T follicular helper cell (primary cell): ENCODE data around the gene PTPRG.

ENCODE experiments used
- DNase-seq: peaks from one replicate; pipeline ENCODE4 v3.0.0-alpha.2; 2020; ENCODE audit warnings: low read depth

Gene PTPRG

DNA sequence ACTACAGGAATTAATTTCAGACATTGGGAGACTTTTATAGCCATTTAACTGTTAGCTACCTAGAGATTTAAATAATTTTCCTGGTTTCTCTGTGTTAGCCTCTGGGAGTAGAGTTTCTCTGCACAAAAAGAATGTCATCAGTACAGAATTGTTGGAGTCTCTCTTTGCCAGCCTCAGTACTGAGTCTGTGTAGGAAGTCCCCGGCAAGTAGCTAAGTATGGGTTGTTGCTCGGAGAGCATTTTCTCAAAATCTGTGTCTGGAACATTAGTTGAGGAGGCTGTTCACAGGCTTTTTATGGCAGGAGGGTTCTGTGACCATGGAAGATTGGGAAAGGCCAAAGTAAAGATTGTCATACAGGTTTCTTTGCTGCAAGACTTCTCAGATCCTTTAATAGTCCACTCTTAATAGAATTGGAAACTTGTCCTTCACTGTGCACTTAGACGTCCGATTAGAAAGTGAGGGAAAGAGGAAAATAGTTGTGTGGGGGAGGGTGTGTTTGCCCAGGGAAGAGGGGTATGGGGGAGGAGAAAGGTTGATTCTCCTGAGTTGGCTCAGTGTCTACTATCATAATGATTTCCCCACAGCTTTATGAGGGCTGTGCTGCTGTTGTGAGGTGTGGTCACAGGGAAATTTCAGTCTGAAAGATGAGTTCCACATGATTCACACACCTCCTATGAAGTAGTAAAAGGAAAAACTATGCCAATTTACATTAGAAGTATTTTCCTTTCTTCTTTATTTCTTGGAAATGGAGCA, 207.1 kb downstream of the PTPRG start:
- no peak for DNase-seq

DNA sequence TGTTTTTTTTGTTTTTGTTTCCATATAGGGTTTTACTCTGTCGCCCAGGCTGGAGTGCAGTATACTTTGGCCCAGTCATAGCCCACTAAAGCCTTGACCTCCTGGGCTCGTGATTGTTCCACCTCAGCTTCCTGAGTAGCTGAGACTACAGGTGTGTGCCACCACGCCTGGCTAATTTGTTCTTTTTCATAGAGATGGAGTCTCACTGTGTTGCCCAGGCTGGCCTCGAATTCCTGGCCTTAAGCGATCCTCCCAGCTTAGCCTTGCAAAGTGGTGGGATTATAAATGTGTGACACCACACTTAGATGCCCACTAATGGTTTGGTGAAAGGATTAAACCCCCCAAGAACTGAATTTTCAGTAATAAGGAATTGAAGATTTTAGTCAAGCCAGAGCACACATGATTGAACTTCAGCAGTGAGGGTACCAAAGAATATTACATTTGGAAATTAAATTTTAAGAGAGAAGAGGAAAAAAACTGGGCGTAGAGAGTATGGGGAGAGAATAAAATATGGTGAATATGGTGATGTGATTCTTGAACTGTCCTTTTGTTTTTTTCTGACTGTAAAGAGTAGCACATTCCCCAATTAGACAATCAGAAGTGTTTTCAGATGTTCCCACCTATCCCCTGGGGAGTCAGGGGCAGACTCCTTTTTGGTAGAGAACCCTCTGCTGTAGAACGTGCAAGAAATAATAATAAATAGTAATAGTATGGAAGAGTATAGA, 208.1 kb downstream of the PTPRG start:
- no peak for DNase-seq

GRCh38 chr3:61771976-61772375, 210.6 kb downstream of the PTPRG start:
- no peak for DNase-seq

DNA sequence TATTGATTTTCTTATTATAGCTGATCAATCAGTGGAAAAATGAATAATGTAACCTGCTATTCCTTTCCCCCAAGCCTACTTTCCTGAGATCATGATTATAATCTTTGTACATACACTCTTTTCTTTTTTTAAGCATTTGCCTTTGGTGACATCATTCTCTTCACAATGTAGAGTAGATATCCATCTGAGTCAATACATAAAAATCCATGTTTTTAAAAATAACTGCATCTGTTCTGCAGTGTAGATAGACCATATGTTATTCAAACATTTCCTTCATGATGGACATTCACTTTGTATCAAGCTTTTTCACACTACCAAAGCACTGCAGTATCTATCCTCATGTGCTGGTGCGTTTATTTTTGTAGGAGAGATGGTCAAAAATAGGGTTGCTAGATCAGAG, 211.1 kb downstream of the PTPRG start:
- DNase-seq = no peak

DNA sequence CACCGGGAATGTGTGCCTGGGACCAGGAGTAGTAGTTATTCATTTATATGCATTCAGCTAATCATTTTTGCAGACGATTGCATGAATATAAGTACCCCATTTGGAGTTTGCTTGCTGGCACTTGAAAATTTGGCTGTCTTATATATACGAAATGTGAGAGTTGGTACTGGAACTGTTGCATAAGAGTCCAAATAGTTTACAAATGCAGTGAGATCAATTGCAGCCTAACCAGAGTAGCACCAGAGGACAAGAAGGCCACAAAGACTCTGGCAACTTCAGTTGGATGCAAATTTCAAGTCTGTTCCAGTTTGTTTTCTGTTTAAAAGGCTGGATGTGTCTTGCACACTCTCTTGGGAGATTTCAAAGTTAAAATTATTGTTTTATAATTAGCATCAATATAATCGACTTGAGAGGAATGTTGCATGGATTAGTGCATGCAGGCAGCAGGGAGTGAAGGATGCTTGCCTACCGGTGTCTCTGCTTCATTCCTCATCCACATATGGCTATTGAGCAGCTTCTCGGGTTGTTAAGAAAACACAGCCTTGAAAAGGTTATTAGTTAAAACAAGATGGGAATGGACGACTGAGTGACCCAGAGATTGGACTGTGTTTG, 213.0 kb downstream of the PTPRG start:
- DNase-seq = no peak

DNA sequence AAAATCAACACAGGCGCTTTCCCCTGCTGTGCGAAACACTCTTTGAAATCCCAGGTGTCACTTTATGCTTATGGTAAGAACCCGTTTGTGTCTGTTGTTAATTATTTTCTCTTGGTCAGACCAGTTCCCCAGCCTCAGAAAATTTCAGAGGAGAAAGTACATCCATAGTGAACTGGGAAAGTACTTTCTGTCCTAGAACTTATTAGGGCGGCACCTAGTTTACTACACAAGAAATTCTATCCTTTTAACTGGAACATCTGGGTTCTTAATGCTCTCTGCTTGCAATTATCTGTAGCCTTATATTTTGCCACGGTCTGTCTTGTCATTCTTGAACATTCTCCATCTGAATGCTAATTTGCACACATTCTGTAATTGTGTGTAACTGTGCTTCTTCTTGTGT, 215.0 kb downstream of the PTPRG start:
- no peak for DNase-seq

DNA sequence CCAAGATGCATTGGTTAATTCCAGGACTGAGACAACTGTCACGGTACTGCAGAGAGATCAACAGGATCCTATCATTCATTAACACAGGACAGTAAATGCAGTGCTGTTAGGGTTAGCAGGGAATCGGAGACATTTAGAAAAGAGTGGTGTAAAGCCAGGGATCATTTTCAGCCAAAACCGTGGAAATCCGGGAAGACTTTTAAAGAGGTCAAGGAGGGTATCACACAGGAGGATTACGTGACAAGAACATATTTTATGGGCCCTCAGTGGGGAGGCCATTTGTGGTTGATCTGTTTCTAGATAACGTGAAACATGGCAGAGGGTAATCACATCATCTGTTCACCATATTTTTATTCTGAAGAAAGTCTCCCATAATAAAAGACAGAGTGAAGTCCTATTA, 216.1 kb downstream of the PTPRG start:
- DNase-seq = no peak

DNA sequence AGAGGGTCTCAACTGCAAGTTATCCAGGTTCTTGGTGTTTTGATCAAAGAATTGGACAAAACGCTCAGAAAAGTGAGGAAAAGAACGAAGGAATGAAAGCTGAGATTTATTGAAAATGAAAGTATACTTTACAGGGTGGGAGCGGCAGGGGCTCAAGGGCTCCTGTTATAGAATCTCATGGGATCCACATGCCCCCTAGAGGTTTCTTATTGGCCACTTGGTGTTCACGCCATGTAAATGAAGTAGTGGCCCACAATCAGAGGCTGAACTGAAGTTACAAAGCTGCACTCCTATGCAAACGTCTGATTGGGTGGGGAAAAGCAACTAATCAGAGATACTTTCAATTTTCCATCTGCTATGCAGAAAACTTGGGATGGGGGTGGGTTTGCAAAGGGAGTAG, 216.7 kb downstream of the PTPRG start:
- no peak for DNase-seq

- DNase-seq = no peak
Observed at GRCh38 chr3:61780016-61780415, 218.6 kb downstream of the PTPRG start.

- no peak for DNase-seq
Observed at GRCh38 chr3:61780455-61781228, 219.3 kb downstream of the PTPRG start.

GRCh38 chr3:61783993-61784718, 222.8 kb downstream of the PTPRG start:
- no peak for DNase-seq

- no peak for DNase-seq
Observed at GRCh38 chr3:61788623-61789507, 227.5 kb downstream of the PTPRG start.

DNA sequence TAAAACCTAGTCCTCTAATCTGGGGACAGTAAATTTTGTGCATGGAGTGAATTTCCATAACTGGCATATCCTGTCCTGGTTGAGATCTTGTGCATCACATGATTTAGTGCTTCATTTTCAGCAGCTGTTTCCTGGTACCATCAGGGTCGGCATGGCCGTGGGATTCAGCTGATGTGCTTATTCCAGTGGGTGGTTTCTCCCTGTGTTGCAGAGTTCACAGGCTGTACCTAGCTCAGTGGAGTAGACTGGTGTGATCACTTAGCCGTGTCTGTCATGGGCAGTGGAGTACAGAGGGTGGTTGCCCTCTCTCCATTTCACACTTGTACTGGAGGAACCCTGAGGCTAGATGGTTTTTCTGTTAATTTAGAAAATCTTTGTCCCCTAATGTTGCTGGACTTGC, 228.5 kb downstream of the PTPRG start:
- no peak for DNase-seq

DNA sequence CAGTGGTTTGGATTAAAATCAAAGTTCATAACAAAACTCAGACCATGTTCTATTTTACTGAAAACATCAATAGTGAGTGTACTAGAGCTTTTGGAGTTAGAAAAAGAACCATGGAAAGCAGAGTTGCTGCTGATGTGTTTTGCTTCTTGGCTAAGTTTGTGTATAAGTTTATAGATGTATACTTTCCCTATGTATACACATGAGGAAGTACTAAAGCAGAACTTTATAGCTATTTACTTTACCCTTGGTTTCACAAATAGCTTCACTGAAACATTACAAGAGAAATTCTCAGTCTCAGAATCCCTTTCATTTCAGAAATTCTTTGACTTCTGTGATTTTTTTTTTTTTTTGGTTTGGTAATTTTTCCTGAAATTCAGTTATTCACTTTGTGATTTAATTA, 229.0 kb downstream of the PTPRG start:
- DNase-seq = no peak

GRCh38 chr3:61793056-61793455, 231.7 kb downstream of the PTPRG start:
- no peak for DNase-seq

DNA sequence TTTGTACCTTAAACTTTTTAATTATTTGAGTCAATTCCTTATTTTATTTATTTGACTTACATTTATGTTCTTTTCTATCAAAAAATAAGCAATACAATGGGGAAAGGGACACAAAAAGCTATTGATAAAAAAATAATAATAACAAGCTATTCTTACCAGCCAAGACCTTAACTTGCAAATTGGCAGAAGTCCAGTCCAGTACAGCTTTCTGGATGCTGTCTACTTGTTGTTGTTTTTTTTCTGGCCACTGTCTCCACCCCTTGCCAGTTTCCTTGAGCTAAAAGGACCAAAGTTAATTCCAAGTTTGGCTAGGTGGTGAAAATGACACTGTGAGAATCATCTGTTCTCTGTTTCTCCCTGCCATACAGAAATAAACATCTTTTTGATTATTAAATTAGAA, 232.2 kb downstream of the PTPRG start:
- DNase-seq = no peak

GRCh38 chr3:61794341-61794740, 233.0 kb downstream of the PTPRG start:
- DNase-seq = no peak

GRCh38 chr3:61794961-61795360, 233.6 kb downstream of the PTPRG start:
- no peak for DNase-seq

DNA sequence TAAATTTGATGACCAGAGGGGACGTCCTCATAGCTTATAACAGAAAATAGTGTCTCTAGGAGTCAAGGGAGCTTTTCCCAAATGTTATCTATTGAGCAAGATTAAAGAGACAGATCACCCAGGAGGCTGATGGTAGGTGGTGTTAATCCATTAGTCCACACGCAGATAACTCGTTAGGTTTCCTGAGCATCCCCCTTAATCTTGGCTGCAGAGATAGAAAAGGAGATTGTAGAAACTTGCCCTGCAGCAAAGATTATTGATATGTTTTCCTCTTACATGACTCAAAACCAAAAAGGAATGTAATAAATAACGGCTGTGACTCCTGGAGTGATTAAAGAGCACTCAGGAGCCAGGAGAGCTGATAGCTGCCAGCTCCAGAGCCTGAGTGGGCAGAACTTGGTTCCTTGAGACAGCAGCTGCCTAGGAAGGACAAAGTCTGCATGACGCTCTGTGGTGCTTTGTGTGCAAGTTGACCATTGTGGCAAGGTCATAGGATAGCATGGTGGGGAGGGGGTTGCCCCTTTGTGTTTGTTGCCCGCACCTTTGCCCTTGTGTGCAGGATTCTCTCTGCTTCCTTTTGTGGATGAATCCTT, 234.8 kb downstream of the PTPRG start:
- DNase-seq = no peak

- DNase-seq = no peak
Observed at GRCh38 chr3:61796911-61797310, 235.5 kb downstream of the PTPRG start.
